OCI-LY3 (cell line): Measurements from ENCODE around the gene CCDC59.
A peak's percentile ranks its signal among the peaks of the same experiment; 100 is the strongest.

ENCODE experiments used
- CTCF ChIP-seq: fragments of 200-600, 300-600 bp; sonication (generic); IDR thresholded peaks from 2 replicates; pipeline ENCODE4 v1.5.1; 2014; ENCODE audit warnings: antibody characterized with exemption, low read length, low read depth
- EZH2phosphoT487 ChIP-seq: fragments of 200-600 bp; shearing (Covaris generic); IDR thresholded peaks from 2 replicates; pipeline ENCODE4 v1.6.1; 2018; ENCODE audit warnings: antibody characterized with exemption, mixed run types, low read depth

- peak; percentile 94 for TF ChIP-seq CTCF
- no peak for TF ChIP-seq EZH2phosphoT487
These were observed at the start of gene CCDC59, which contains the start of gene METTL25 for GRCh38 chr12:82358200-82359114.
